DOHH2 (cell line): ENCODE measurements around the gene KRTAP22-1.

Experiments
- EZH2phosphoT487 ChIP-seq: fragments of 200-600 bp; sonication (generic); IDR thresholded peaks from 2 replicates; pipeline ENCODE4 v1.6.1; 2017; ENCODE audit warnings: borderline replicate concordance, mild to moderate bottlenecking, antibody characterized with exemption, low read length, moderate library complexity, mixed read lengths
- TF ChIP-seq, protein P1 (sequence below): fragments of 200-600 bp; sonication (generic); IDR thresholded peaks from one replicate; pipeline ENCODE4 v1.5.1; 2014; ENCODE audit warnings: antibody characterized with exemption, mild to moderate bottlenecking, low read depth, low read length; ENCODE audit not compliant: poor library complexity, severe bottlenecking

- TF ChIP-seq, protein P1, sequence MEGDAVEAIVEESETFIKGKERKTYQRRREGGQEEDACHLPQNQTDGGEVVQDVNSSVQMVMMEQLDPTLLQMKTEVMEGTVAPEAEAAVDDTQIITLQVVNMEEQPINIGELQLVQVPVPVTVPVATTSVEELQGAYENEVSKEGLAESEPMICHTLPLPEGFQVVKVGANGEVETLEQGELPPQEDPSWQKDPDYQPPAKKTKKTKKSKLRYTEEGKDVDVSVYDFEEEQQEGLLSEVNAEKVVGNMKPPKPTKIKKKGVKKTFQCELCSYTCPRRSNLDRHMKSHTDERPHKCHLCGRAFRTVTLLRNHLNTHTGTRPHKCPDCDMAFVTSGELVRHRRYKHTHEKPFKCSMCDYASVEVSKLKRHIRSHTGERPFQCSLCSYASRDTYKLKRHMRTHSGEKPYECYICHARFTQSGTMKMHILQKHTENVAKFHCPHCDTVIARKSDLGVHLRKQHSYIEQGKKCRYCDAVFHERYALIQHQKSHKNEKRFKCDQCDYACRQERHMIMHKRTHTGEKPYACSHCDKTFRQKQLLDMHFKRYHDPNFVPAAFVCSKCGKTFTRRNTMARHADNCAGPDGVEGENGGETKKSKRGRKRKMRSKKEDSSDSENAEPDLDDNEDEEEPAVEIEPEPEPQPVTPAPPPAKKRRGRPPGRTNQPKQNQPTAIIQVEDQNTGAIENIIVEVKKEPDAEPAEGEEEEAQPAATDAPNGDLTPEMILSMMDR: no peak
- TF ChIP-seq EZH2phosphoT487: no peak
Measured at GRCh38 chr21:30634906-30635305, 34.0 kb downstream of the KRTAP22-1 start, which contains the start of gene KRTAP20-2.
